NCI-H345 (cell line): ENCODE data around the gene ZNF555.
A peak's percentile ranks its signal among the peaks of the same experiment; 100 is the strongest.
"Not testable (repeated sequence)": the region's sequence is repeated elsewhere in the genome, so short reads cannot be mapped to it uniquely, and the experiment has no call there.

Experiments
- DNase-seq: peaks from one replicate; lab custom pipeline; 2025; lab: John Stamatoyannopoulos, UW

The ZNF555 gene

GRCh38 chr19:2807379-2808128 lies 33.7 kb upstream of the ZNF555 start:
- no peak for DNase-seq

- no peak for DNase-seq
These were observed 32.9 kb upstream of the ZNF555 start for GRCh38 chr19:2808129-2808941.

- DNase-seq: no peak
These were observed 31.7 kb upstream of the ZNF555 start for GRCh38 chr19:2809387-2810140.

GRCh38 chr19:2810141-2811091 lies 30.9 kb upstream of the ZNF555 start:
- DNase-seq: no peak

- no peak for DNase-seq
These were observed 30.0 kb upstream of the ZNF555 start for GRCh38 chr19:2811221-2811722.

GRCh38 chr19:2811735-2812413 lies 29.4 kb upstream of the ZNF555 start:
- DNase-seq: no peak

GRCh38 chr19:2812414-2813234 lies 28.7 kb upstream of the ZNF555 start:
- no peak for DNase-seq

GRCh38 chr19:2813235-2814160 lies 27.8 kb upstream of the ZNF555 start:
- no peak for DNase-seq

- DNase-seq: no peak
These were observed 26.8 kb upstream of the ZNF555 start for GRCh38 chr19:2814426-2814825.

GRCh38 chr19:2815191-2815614 lies 26.1 kb upstream of the ZNF555 start:
- DNase-seq: no peak

GRCh38 chr19:2815923-2816322 lies 25.4 kb upstream of the ZNF555 start:
- no peak for DNase-seq

GRCh38 chr19:2816641-2817040 lies 24.6 kb upstream of the ZNF555 start:
- DNase-seq: no peak

- DNase-seq: not testable (repeated sequence)
These were observed 23.9 kb upstream of the ZNF555 start for GRCh38 chr19:2817237-2817829.

- peak; percentile 97 for DNase-seq
These were observed 21.6 kb upstream of the ZNF555 start, which contains the start of gene ZNF554 for GRCh38 chr19:2819540-2820111. Gene ZNF554 (plus strand): TSS chr19:2819868. CDS start chr19:2820072, 204 bp downstream.

GRCh38 chr19:2820112-2820702 lies 21.1 kb upstream of the ZNF555 start:
- DNase-seq: no peak

GRCh38 chr19:2822846-2823245 lies 18.4 kb upstream of the ZNF555 start:
- DNase-seq: no peak

GRCh38 chr19:2823646-2824045 lies 17.6 kb upstream of the ZNF555 start:
- no peak for DNase-seq
